RWPE2 (cell line): ENCODE data around the gene HSD17B12.

Experiments
- ATAC-seq: fragments of 200-7000 bp; cut with Tn5 transposase; 3 replicates; pipeline ENCODE4 v1.9.1; 2021; ENCODE audit warnings: low read depth
- DNase-seq: peaks from one replicate; pipeline ENCODE4 v3.0.0-alpha.2; 2020; ENCODE audit warnings: low spot score
- H3K27ac ChIP-seq: fragments of 450-650 bp; 2 replicates; pipeline ENCODE4 v1.5.1; 2017; ENCODE audit warnings: mild to moderate bottlenecking; ENCODE audit not compliant: poor library complexity, severe bottlenecking
- H3K27me3 ChIP-seq: fragments of 250-450 bp; sonication (Bioruptor Pico); 2 replicates; pipeline ENCODE4 v1.5.1; 2021; ENCODE audit warnings: mild to moderate bottlenecking, moderate library complexity; ENCODE audit not compliant: insufficient read depth, poor library complexity, severe bottlenecking
- H3K36me3 ChIP-seq: fragments of 250-450 bp; sonication (Bioruptor Pico); 2 replicates; pipeline ENCODE4 v1.5.1; 2020; ENCODE audit warnings: low read depth, mild to moderate bottlenecking, moderate library complexity
- H3K4me1 ChIP-seq: fragments of 250-450 bp; sonication (Bioruptor Pico); 2 replicates; pipeline ENCODE4 v1.5.1; 2021; ENCODE audit warnings: mild to moderate bottlenecking, moderate library complexity; ENCODE audit not compliant: insufficient read depth, poor library complexity, severe bottlenecking
- H3K4me3 ChIP-seq: fragments of 250-450 bp; sonication (Bioruptor Pico); 2 replicates; pipeline ENCODE4 v1.5.1; 2021; ENCODE audit warnings: mild to moderate bottlenecking, moderate library complexity; ENCODE audit not compliant: severe bottlenecking
- H3K9me3 ChIP-seq: fragments of 250-450 bp; sonication (Bioruptor Pico); 2 replicates; pipeline ENCODE4 v1.5.1; 2021; ENCODE audit warnings: mild to moderate bottlenecking, moderate library complexity; ENCODE audit not compliant: severe bottlenecking
- CTCF ChIP-seq: fragments of 450-650 bp; IDR thresholded peaks from one replicate; pipeline ENCODE4 v1.5.1; 2017; ENCODE audit warnings: mild to moderate bottlenecking, moderate library complexity; ENCODE audit not compliant: poor library complexity, severe bottlenecking

HSD17B12 gene

GRCh38 chr11:43774786-43775185 is 94.2 kb downstream of the HSD17B12 start:
- no peak for ATAC-seq
- no peaks in the 10 kb centered on the region for H3K4me1 ChIP-seq
- TF ChIP-seq CTCF, result no peak
- peaks cover 20% of the 10 kb centered on the region for H3K36me3 ChIP-seq
- H3K4me3 ChIP-seq, result no peak overlapping the region
- DNase-seq, result no peak
- H3K9me3 ChIP-seq, result no peaks in the 10 kb centered on the region
- no peak overlapping the region for H3K27ac ChIP-seq
- H3K27me3 ChIP-seq, result no peaks in the 10 kb centered on the region

GRCh38 chr11:43779306-43779705 is 98.8 kb downstream of the HSD17B12 start:
- no peaks in the 10 kb centered on the region for H3K27me3 ChIP-seq
- peaks cover 4% of the 10 kb centered on the region for H3K9me3 ChIP-seq
- H3K27ac ChIP-seq, result no peak overlapping the region
- no peak overlapping the region for H3K4me3 ChIP-seq
- TF ChIP-seq CTCF, result no peak
- no peaks in the 10 kb centered on the region for H3K4me1 ChIP-seq
- DNase-seq (no peak), ATAC-seq (no peak)
- peaks cover 17% of the 10 kb centered on the region for H3K36me3 ChIP-seq

GRCh38 chr11:43784301-43784700 is 103.8 kb downstream of the HSD17B12 start:
- Histone ChIP-seq H3K36me3 (peaks cover 16% of the 10 kb centered on the region), H3K4me1 (peaks cover under 1% of the 10 kb centered on the region), H3K27ac (no peak overlapping the region), H3K4me3 (no peak overlapping the region), H3K9me3 (peaks cover 4% of the 10 kb centered on the region), H3K27me3 (no peaks in the 10 kb centered on the region)
- no peak for TF ChIP-seq CTCF
- ATAC-seq, result no peak
- no peak for DNase-seq

- TF ChIP-seq CTCF, result no peak
- Histone ChIP-seq H3K27ac (no peak overlapping the region), H3K27me3 (no peaks in the 10 kb centered on the region), H3K4me1 (peaks cover 6% of the 10 kb centered on the region), H3K9me3 (peaks cover 4% of the 10 kb centered on the region), H3K4me3 (no peak overlapping the region), H3K36me3 (peaks cover 10% of the 10 kb centered on the region)
- no peak for ATAC-seq
- no peak for DNase-seq
Measured at GRCh38 chr11:43784866-43785265, 104.3 kb downstream of the HSD17B12 start.

GRCh38 chr11:43785318-43785717 is 104.8 kb downstream of the HSD17B12 start:
- H3K36me3 ChIP-seq, result peaks cover 8% of the 10 kb centered on the region
- TF ChIP-seq CTCF, result no peak
- DNase-seq, result no peak
- no peaks in the 10 kb centered on the region for H3K27me3 ChIP-seq
- no peak for ATAC-seq
- H3K4me3 ChIP-seq, result no peak overlapping the region
- H3K4me1 ChIP-seq, result peaks cover 11% of the 10 kb centered on the region
- no peak overlapping the region for H3K27ac ChIP-seq
- H3K9me3 ChIP-seq, result peaks cover 4% of the 10 kb centered on the region
